Measurements from ENCODE around the gene SCN5A.

Gene SCN5A

GRCh38 chr3:38538773-38539353 is 110.6 kb downstream of the SCN5A start:
- no peak for DNase-seq (ENCODE audit: low read depth)
- TF ChIP-seq CTCF (IDR thresholded peaks at IDR 0.05; ENCODE audit: low read length, missing control alignments): no peak
- no peak overlapping the region for H3K4me3 ChIP-seq (replicated peaks; ENCODE audit: low read depth, low read length)

DNA sequence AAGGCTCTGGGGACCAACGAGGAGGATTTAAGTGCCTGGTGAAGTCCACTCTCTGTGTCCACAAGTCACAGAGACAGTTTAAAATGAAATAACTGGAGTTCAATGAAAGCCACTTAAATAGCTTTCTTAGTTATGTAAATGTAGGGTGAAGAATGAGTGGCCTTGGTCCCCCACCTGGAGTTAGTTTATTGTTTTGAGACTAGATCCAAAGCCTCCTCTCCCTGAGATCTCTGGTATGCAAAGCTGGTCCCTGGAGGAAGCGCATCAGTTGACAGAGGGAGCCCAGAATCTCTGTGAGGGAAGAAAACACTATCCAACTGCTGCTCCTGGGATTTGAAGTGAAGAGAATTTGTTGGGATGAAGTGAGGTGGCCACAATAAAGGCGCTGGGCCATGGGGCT is 112.8 kb downstream of the SCN5A start:
- no peak for DNase-seq (ENCODE audit: low read depth)
- no peak for TF ChIP-seq CTCF (IDR thresholded peaks at IDR 0.05; ENCODE audit: low read length, missing control alignments)

DNA sequence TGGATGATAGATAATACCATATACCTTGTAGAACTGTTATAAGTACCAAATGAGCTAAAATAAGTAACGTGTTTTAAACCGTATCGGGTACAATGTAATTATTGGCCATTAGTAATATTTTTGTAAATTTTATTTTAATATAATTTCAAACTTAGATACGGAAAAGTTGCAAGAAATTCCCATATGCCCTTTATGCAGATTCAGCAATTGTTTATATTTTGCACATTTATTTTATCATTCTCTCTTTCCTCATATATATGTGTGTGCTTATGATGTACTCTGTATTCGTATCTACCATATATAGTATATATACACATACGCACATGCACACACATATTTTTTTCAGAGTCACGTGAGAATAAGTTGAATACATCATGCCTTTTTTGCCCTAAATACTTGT is 114.9 kb downstream of the SCN5A start:
- H3K4me3 ChIP-seq (replicated peaks; ENCODE audit: low read depth, low read length): no peak overlapping the region
- DNase-seq (ENCODE audit: low read depth): no peak
- TF ChIP-seq CTCF (IDR thresholded peaks at IDR 0.05; ENCODE audit: low read length, missing control alignments): no peak

More for the DNA sequence above, 112.8 kb downstream of the SCN5A start:
- no peak overlapping the region for H3K4me3 ChIP-seq (replicated peaks; ENCODE audit: low read depth, low read length)

GRCh38 chr3:38534180-38534579 is 115.3 kb downstream of the SCN5A start:
- H3K4me3 ChIP-seq (replicated peaks; ENCODE audit: low read depth, low read length): no peak overlapping the region
- DNase-seq (ENCODE audit: low read depth): no peak
- no peak for TF ChIP-seq CTCF (IDR thresholded peaks at IDR 0.05; ENCODE audit: low read length, missing control alignments)

GRCh38 chr3:38533285-38533976 is 116.1 kb downstream of the SCN5A start:
- no peak for TF ChIP-seq CTCF (IDR thresholded peaks at IDR 0.05; ENCODE audit: low read length, missing control alignments)
- no peak for DNase-seq (ENCODE audit: low read depth)
- no peak overlapping the region for H3K4me3 ChIP-seq (replicated peaks; ENCODE audit: low read depth, low read length)

DNA sequence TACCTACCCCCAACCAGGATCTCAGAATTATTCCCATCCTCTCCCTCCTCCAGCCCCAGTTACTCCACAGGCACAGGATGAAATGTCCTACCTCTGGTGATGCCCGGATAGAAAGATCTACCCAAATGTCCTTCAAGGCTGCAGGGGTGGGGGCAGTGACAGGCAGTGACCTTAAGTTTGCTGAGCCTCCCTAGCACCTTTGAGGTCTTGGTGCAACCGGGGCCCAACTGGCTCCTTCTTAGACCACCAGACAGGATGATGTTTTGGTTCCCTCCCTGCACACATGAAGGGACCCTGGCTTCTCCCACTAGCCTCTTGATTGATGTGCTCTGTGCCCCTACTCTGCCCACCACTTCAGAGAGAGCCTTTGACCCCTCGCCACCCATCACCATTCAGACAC is 117.0 kb downstream of the SCN5A start:
- no peak overlapping the region for H3K4me3 ChIP-seq (replicated peaks; ENCODE audit: low read depth, low read length)
- no peak for DNase-seq (ENCODE audit: low read depth)
- TF ChIP-seq CTCF (IDR thresholded peaks at IDR 0.05; ENCODE audit: low read length, missing control alignments): no peak

GRCh38 chr3:38528457-38528856 is 121.0 kb downstream of the SCN5A start:
- DNase-seq (ENCODE audit: low read depth): no peak
- no peak for TF ChIP-seq CTCF (IDR thresholded peaks at IDR 0.05; ENCODE audit: low read length, missing control alignments)
- no peak overlapping the region for H3K4me3 ChIP-seq (replicated peaks; ENCODE audit: low read depth, low read length)

Data from fibroblast of pulmonary artery (primary cell).